B cell (primary cell): ENCODE data around the gene FIZ1. TPM values are rescaled to one million over a fixed set of nuclear protein-coding genes. Genes with fewer than 3 reads are reported as not detected.

Source experiments
- ATAC-seq: fragments of 200-7000 bp; cut with Tn5 transposase; one replicate; pipeline ENCODE4 v1.10.0; 2021; ENCODE audit warnings: low read depth, mild to moderate bottlenecking, moderate number of reproducible peaks, moderate library complexity
- CTCF ChIA-PET: fragments of 350-600 bp; sonication (Branson Sonifier 250); formaldehyde crosslinking; loops from one replicate; lab custom pipeline; 2021; ENCODE audit warnings: antibody characterized with exemption, inconsistent platforms; lab: Charles Lee
- POLR2A ChIA-PET: fragments of 350-600 bp; sonication (Branson Sonifier 250); formaldehyde crosslinking; loops from one replicate; lab custom pipeline; 2021; ENCODE audit warnings: antibody characterized with exemption; lab: Charles Lee
- DNase-seq: peaks from one replicate; pipeline ENCODE4 v3.0.0; 2013
- H2AFZ ChIP-seq: 2 replicates; pipeline ENCODE4 v1.6.1; 2012; ENCODE audit warnings: mild to moderate bottlenecking, low read depth, low read length; ENCODE audit not compliant: insufficient read depth, poor library complexity, severe bottlenecking
- H3K27ac ChIP-seq, 2 donors: 1 replicate in 1 of 2; 2 replicates in 1 of 2; pipeline ENCODE4 v1.5.1; 2012 to 2013; ENCODE audit warnings: low read length in 2 of 2, mild to moderate bottlenecking in 2 of 2, moderate library complexity in 1 of 2
- H3K27me3 ChIP-seq, 4 experiments: fragments of 200-600 bp in 1 of 4; sonication (generic) in 1 of 4; replicated peaks in 1 of 4; 1 replicate in 2 of 4; 2 replicates in 2 of 4; pipeline versions ENCODE4 v1.6.1 to v1.7.0; 2013 to 2016; ENCODE audit warnings: low read length in 3 of 4, mild to moderate bottlenecking in 2 of 4, mixed read lengths in 1 of 4, moderate library complexity in 1 of 4; ENCODE audit not compliant: insufficient read depth in 4 of 4, control insufficient read depth in 3 of 4; ENCODE audit errors: control extremely low read depth in 1 of 4
- H3K36me3 ChIP-seq, 2 experiments: replicated peaks in 1 of 2; 1 replicate in 1 of 2; 2 replicates in 1 of 2; pipeline versions ENCODE4 v1.6.1 to v1.7.1; 2013; ENCODE audit warnings: low read length in 1 of 2; ENCODE audit not compliant: insufficient read depth in 2 of 2, control insufficient read depth in 1 of 2; ENCODE audit errors: control extremely low read depth in 1 of 2, extremely low read depth in 1 of 2
- H3K4me1 ChIP-seq, 2 donors: fragments of 200-600 bp in 1 of 2; sonication (generic) in 1 of 2; 1 replicate in 1 of 2; 2 replicates in 1 of 2; pipeline versions ENCODE4 v1.5.1 to v1.6.1; 2013 to 2017; ENCODE audit warnings: low read length in 2 of 2; ENCODE audit not compliant: control insufficient read depth in 2 of 2, insufficient read depth in 2 of 2
- H3K4me2 ChIP-seq: replicated peaks from 2 replicates; pipeline ENCODE3; 2012; ENCODE audit warnings: mild to moderate bottlenecking, low read depth, low read length; ENCODE audit not compliant: poor library complexity, severe bottlenecking
- H3K4me3 ChIP-seq, 5 experiments: fragments of 200-600 bp in 1 of 5; sonication (generic) in 1 of 5; 1 replicate in 3 of 5; 2 replicates in 2 of 5; pipeline versions ENCODE4 v1.5.1 to v1.7.0; 2011 to 2016; ENCODE audit warnings: low read length in 4 of 5, mild to moderate bottlenecking in 4 of 5, low read depth in 2 of 5, control low read depth in 1 of 5, moderate library complexity in 1 of 5; ENCODE audit not compliant: insufficient read depth in 1 of 5; ENCODE audit errors: control extremely low read depth in 1 of 5, extremely low read depth in 1 of 5
- H3K79me2 ChIP-seq: fragments of 200-600 bp; sonication (generic); one replicate; pipeline ENCODE4 v1.6.0; 2016; ENCODE audit warnings: low read length; ENCODE audit not compliant: control insufficient read depth, insufficient read depth
- H3K9ac ChIP-seq: fragments of 200-600 bp; sonication (generic); 2 replicates; pipeline ENCODE4 v1.6.1; 2017; ENCODE audit warnings: mild to moderate bottlenecking, low read length, moderate library complexity
- H3K9me3 ChIP-seq, 3 donors: one replicate each; pipeline versions ENCODE4 v1.6.1 to v1.7.1; 2013; ENCODE audit warnings: low read length in 2 of 3; ENCODE audit not compliant: control insufficient read depth in 2 of 3, insufficient read depth in 1 of 3; ENCODE audit errors: control extremely low read depth in 1 of 3
- H4K20me1 ChIP-seq: 2 replicates; pipeline ENCODE4 v1.6.0; 2012; ENCODE audit warnings: mild to moderate bottlenecking, low read length; ENCODE audit not compliant: insufficient read depth, control insufficient read depth, poor library complexity, severe bottlenecking
- H3K27ac Mint-ChIP-seq: one replicate; pipeline ENCODE4 v1.8.0; 2021; ENCODE audit warnings: mixed read lengths
- H3K27me3 Mint-ChIP-seq: one replicate; pipeline ENCODE4 v1.8.0; 2021; ENCODE audit warnings: mixed read lengths
- H3K4me1 Mint-ChIP-seq: one replicate; pipeline ENCODE4 v1.8.0; 2021; ENCODE audit warnings: mixed read lengths
- H3K4me3 Mint-ChIP-seq: one replicate; pipeline ENCODE4 v1.8.0; 2021; ENCODE audit warnings: mixed read lengths
- H3K9me3 Mint-ChIP-seq: one replicate; pipeline ENCODE4 v1.8.0; 2022; ENCODE audit warnings: mixed read lengths; ENCODE audit not compliant: insufficient read depth
- CTCF ChIP-seq: fragments of 200-600 bp; IDR thresholded peaks from one replicate; pipeline ENCODE4 v1.8.0; 2022; ENCODE audit warnings: antibody characterized with exemption, mild to moderate bottlenecking
- EZH2 ChIP-seq: IDR thresholded peaks from 2 replicates; pipeline ENCODE4 v1.6.1; 2012; ENCODE audit warnings: borderline replicate concordance, low read depth, mild to moderate bottlenecking, moderate library complexity, low read length; ENCODE audit not compliant: insufficient read depth, poor library complexity, severe bottlenecking
- WGBS: methylation state at CpG from one replicate; pipeline ENCODE4 v1.1.5; 2013; ENCODE audit warnings: missing lambda C conversion rate; ENCODE audit not compliant: insufficient coverage; 5-methylcytosine and 5-hydroxymethylcytosine counted together
- intact Hi-C: fragments of 100-400 bp; cut with micrococcal nuclease; formaldehyde crosslinking; loops from one replicate; pipeline ENCODE4 v1.10.0; 2022
- polyA plus RNA-seq: library from polyadenylated mRNA; depleted of rRNA; stranded (reverse); fragments of >200 nt; gene quantifications from 2 replicates; pipeline ENCODE4 v1.2.3, GENCODE V29; 2012
- total RNA-seq, 2 donors: library from RNA; stranded (reverse); fragments of 120-200 nt in 1 of 2; gene quantifications; 1 replicate in 1 of 2; 2 replicates in 1 of 2; pipeline versions ENCODE4 v1.2.3 to v1.2.4, GENCODE V29; 2013 to 2022

FIZ1 gene
- total and polyA plus RNA-seq, 2 donors (not counting 1 experiment from before 2014, with no cell fraction given) = 8.0 to 26.4 TPM

- ChIA-PET POLR2A (interaction anchor here (0.8 kb wide), 1 partner anchor 12 kb away, joined by 3 read pairs; no protein-coding TSS in a partner anchor), CTCF (interaction anchor here (1.4 to 3.0 kb wide), 2 partner anchors 11 to 14 kb away, joined by 10 to 18 read pairs; partner anchors contain the start of gene ZNF865)
- Histone ChIP-seq H3K27ac (no peak overlapping the region), H3K79me2 (peaks cover 23% of the 10 kb centered on the region), H3K4me2 (no peak overlapping the region), H2AFZ (no peak overlapping the region), H3K27me3 (no peaks in the 10 kb centered on the region), H3K4me1 (peaks cover 10 to 14% of the 10 kb centered on the region in 2 donors), H3K9ac (no peak overlapping the region), H3K9me3 (no peaks in the 10 kb centered on the region), H3K4me3 (no peak overlapping the region), H4K20me1 (peaks cover 17% of the 10 kb centered on the region), H3K36me3 (peaks cover 0 to 19% of the 10 kb centered on the region in 2 experiments)
- Mint-ChIP-seq H3K9me3 (no peaks in the 10 kb centered on the region), H3K4me3 (no peak overlapping the region), H3K4me1 (peaks cover 18% of the 10 kb centered on the region), H3K27me3 (no peaks in the 10 kb centered on the region), H3K27ac (peak overlapping the region; percentile 46)
- 83% methylated on average over 6 of the region's 12 CpGs for WGBS
- intact Hi-C loops = loop anchor here (5.0 to 10.0 kb wide), 2 partner anchors 213 to 524 kb away; partner anchors contain the start of genes UBE2S and ZNF444
- DNase-seq (no peak), ATAC-seq (no peak)
- TF ChIP-seq EZH2 = no peak
- no peak for TF ChIP-seq CTCF
Measured at GRCh38 chr19:55620410-55621204, 21.3 kb upstream of the FIZ1 start.

- ChIA-PET POLR2A (interaction anchor here (0.6 kb wide), 1 partner anchor 1458 kb away, joined by 6 read pairs; no protein-coding TSS in a partner anchor), CTCF (interaction anchor here (0.6 to 3.0 kb wide), 3 partner anchors 13 to 82 kb away, joined by 4 to 18 read pairs (median 6); no protein-coding TSS in a partner anchor)
- Mint-ChIP-seq H3K4me1 (peaks cover 11% of the 10 kb centered on the region), H3K4me3 (no peak overlapping the region), H3K27ac (no peak overlapping the region), H3K9me3 (no peaks in the 10 kb centered on the region), H3K27me3 (no peaks in the 10 kb centered on the region)
- intact Hi-C loops = no loop called here
- H3K9me3 ChIP-seq = no peaks in the 10 kb centered on the region
- no peak overlapping the region for H3K9ac ChIP-seq
- no peak overlapping the region for H3K27ac ChIP-seq
- H3K79me2 ChIP-seq = peaks cover 23% of the 10 kb centered on the region
- H3K4me1 ChIP-seq = peaks cover 5 to 8% of the 10 kb centered on the region in 2 donors
- DNase-seq (no peak), ATAC-seq (no peak)
- no peak overlapping the region for H3K4me3 ChIP-seq
- WGBS = 100% methylated on average over 2 of the region's 3 CpGs
- peaks cover 17% of the 10 kb centered on the region for H4K20me1 ChIP-seq
- H2AFZ ChIP-seq = no peak overlapping the region
- TF ChIP-seq EZH2 = no peak
- no peak for TF ChIP-seq CTCF
- peaks cover 0 to 21% of the 10 kb centered on the region in 2 experiments for H3K36me3 ChIP-seq
- no peaks in the 10 kb centered on the region for H3K27me3 ChIP-seq
- H3K4me2 ChIP-seq = no peak overlapping the region
Measured at GRCh38 chr19:55619286-55619685, 20.0 kb upstream of the FIZ1 start.
